Esophagus squamous epithelium (tissue), 5 donors: Measurements from ENCODE around the gene CD209. TPM values are rescaled to one million over a fixed set of nuclear protein-coding genes. Genes with fewer than 3 reads are reported as not detected.
"Not testable (repeated sequence)": the region's sequence is repeated elsewhere in the genome, so short reads cannot be mapped to it uniquely, and the experiment has no call there.

Source experiments
- DNase-seq: peaks from one replicate; lab custom pipeline; 2025; lab: John Stamatoyannopoulos, UW
- H3K27ac ChIP-seq, 4 donors: fragments of 200-600 bp; sonication (generic); one replicate each; pipeline ENCODE4 v1.5.1; 2016 to 2019; ENCODE audit warnings: mild to moderate bottlenecking in 1 of 4
- H3K27me3 ChIP-seq, 4 donors: fragments of 200-600 bp; sonication (generic); 1 replicate in 3 of 4; 2 replicates in 1 of 4; pipeline versions ENCODE4 v1.5.1 to v1.6.0; 2017 to 2021; ENCODE audit warnings: antibody characterized with exemption in 1 of 4
- H3K36me3 ChIP-seq, 3 donors: fragments of 200-600 bp; sonication (generic); one replicate each; pipeline ENCODE4 v1.5.1; 2016 to 2019
- H3K4me1 ChIP-seq, 3 donors: fragments of 200-600 bp; sonication (generic); one replicate each; pipeline ENCODE4 v1.5.1; 2017 to 2019
- H3K4me3 ChIP-seq, 4 donors: fragments of 200-600 bp; sonication (generic); 1 replicate in 3 of 4; 2 replicates in 1 of 4; pipeline ENCODE4 v1.5.1; 2016 to 2019; ENCODE audit warnings: mild to moderate bottlenecking in 2 of 4, moderate library complexity in 1 of 4
- H3K9me3 ChIP-seq, 3 donors: fragments of 200-600 bp; sonication (generic); one replicate each; pipeline ENCODE4 v1.5.1; 2016 to 2019
- POLR2A ChIP-seq, 4 donors: fragments of 450-650 bp; IDR thresholded peaks; one replicate each; pipeline ENCODE4 v1.6.1; 2017; ENCODE audit warnings: antibody characterized with exemption in 4 of 4, mild to moderate bottlenecking in 4 of 4, moderate library complexity in 3 of 4
- WGBS, 2 donors: methylation state at CpG; one replicate each; pipeline ENCODE4 v1.1.5; 2018; 5-methylcytosine and 5-hydroxymethylcytosine counted together
- intact Hi-C: fragments of 100-400 bp; cut with DNase I; formaldehyde crosslinking; loops from one replicate; pipeline ENCODE4 v1.15.0; 2022
- total RNA-seq, 4 donors: library from RNA; depleted of rRNA; stranded (reverse); fragments of >200 nt; gene quantifications; one replicate each; pipeline ENCODE4 v1.1.0, GENCODE V29; 2016
- TF ChIP-seq, protein P1 (sequence below), 6 experiments: fragments of 450-650 bp in 4 of 6; fragments of 200-600 bp in 2 of 6; sonication (generic) in 2 of 6; IDR thresholded peaks; one replicate each; pipeline ENCODE4 v1.5.1; 2016 to 2019; ENCODE audit warnings: antibody characterized with exemption in 6 of 6, mild to moderate bottlenecking in 4 of 6, moderate library complexity in 4 of 6
- donor health status: DM: yes; HTN: yes; CAD: no.

The CD209 gene, protein sequence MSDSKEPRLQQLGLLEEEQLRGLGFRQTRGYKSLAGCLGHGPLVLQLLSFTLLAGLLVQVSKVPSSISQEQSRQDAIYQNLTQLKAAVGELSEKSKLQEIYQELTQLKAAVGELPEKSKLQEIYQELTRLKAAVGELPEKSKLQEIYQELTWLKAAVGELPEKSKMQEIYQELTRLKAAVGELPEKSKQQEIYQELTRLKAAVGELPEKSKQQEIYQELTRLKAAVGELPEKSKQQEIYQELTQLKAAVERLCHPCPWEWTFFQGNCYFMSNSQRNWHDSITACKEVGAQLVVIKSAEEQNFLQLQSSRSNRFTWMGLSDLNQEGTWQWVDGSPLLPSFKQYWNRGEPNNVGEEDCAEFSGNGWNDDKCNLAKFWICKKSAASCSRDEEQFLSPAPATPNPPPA
- 1 to 10 TPM in 2 of 4 donors, under 1 TPM in 1, not detected in 1; 0.40 to 4.9 (median 4.0) TPM for total RNA-seq

DNA sequence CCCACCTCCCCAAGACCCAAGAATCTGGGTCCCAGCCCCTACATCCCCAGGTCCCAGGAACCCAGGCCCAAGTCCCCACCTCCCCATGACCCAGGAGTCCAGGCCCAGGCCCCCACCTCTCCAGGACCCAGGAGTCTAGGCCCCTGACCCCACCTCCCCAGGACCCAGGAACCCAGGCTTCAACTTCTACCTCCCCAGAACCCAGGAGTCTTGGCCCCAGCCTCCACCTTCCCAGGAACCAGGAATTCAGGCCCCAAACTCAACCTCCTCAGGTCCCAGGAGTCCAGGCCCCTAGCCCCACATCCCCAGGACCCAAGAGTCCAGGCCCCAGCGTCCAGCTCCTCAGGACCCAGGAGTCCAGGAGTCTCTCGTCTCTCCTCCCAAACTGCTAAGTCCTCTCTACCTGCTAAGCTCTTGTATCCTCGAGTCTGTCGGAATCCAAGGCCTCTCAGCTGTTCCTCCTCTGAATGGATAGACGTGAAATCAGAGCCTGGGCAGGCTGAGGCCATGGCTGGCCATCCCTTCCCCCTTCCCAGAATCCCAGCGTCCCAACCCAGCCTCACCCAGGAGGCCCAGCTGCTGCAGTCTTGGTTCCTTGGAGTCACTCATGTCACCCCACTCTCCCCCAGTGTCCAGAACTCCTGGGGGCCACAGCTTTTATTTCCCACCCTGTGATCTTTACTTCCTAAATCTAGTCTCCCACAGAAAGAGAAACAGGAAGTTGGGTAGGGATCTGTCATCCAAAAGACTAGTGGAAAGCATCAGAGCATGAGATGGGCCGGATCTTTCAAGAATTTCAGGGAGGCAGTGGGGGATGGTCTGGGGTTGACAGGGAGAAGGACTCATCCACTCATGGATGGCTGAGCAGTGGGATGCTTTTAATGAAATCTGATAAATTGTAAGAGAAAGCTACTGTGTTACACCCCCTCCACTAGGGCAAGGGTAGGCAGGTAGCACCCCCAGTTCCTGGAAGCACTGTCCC is at the start of gene CD209:
Gene CD209 (minus strand): TSS at position 632 of the 982 bp plus-strand sequence. CDS start 23 bp downstream, at position 609.
- peaks cover 0 to 75% (median 0%) of the 10 kb centered on the region in 4 donors for H3K27me3 ChIP-seq
- H3K27ac ChIP-seq, result peak within 1 kb of the TSS in 1 of 4 donors; percentile 17
- no peaks in the 10 kb centered on the region for H3K36me3 ChIP-seq
- intact Hi-C loops, result no loop called here
- no peaks in the 10 kb centered on the region for H3K9me3 ChIP-seq
- H3K4me3 ChIP-seq, result peak within 1 kb of the TSS in 1 of 4 donors; percentile 18
- DNase-seq, result no peak
- H3K4me1 ChIP-seq, result no peaks in the 10 kb centered on the region
- WGBS, 2 donors, result 50 to 56% methylated on average over 6 to 7 of the region's 7 CpGs
- no peak for TF ChIP-seq POLR2A (IDR thresholded peaks at IDR 0.05)
- TF ChIP-seq, protein P1, sequence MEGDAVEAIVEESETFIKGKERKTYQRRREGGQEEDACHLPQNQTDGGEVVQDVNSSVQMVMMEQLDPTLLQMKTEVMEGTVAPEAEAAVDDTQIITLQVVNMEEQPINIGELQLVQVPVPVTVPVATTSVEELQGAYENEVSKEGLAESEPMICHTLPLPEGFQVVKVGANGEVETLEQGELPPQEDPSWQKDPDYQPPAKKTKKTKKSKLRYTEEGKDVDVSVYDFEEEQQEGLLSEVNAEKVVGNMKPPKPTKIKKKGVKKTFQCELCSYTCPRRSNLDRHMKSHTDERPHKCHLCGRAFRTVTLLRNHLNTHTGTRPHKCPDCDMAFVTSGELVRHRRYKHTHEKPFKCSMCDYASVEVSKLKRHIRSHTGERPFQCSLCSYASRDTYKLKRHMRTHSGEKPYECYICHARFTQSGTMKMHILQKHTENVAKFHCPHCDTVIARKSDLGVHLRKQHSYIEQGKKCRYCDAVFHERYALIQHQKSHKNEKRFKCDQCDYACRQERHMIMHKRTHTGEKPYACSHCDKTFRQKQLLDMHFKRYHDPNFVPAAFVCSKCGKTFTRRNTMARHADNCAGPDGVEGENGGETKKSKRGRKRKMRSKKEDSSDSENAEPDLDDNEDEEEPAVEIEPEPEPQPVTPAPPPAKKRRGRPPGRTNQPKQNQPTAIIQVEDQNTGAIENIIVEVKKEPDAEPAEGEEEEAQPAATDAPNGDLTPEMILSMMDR (IDR thresholded peaks at IDR 0.05), result no peak

DNA sequence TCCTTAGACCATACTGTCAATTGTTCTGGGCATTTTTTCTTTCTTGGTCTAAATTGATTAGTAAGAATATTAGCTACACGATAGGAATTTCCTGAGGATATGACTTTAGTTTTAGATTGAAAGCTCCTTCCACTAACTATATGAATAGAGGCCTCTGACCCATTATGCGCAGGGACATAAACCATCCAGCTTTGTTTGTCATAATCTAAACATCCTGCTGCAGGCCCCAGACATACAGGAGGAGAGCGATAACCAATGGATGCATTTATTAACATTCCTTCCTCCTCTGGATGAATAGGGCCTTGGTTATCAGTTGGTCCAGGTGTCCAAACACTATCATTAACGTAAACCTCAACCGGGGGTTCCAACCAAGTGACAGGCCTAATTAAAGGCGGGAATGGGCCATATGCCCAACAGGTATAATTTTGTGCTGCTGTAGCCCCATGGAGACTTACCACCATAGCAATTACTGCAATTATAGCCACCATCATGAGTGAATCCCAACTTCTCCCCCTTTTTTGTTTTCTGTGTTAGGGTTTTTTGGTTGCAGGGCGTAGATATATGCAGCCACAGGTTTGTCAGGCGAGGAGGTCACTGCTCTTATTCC is 48.3 kb upstream of the CD209 start:
- intact Hi-C loops, result loop anchor here (5.0 to 10.0 kb wide), 2 partner anchors 111 to 228 kb away; partner anchors contain the start of gene TRAPPC5
- WGBS, 2 donors, result 68 to 71% methylated on average over 8 of the region's 8 CpGs
- Histone ChIP-seq H3K4me3 (no peak overlapping the region), H3K4me1 (peaks cover 0 to 18% (median 4%) of the 10 kb centered on the region in 3 donors), H3K9me3 (peaks cover 0 to 3% (median under 1%) of the 10 kb centered on the region in 3 donors), H3K36me3 (no peaks in the 10 kb centered on the region), H3K27ac (no peak overlapping the region), H3K27me3 (peaks cover 0 to 86% (median 5%) of the 10 kb centered on the region in 4 donors)
- TF ChIP-seq POLR2A (IDR thresholded peaks at IDR 0.05), result no peak
- TF ChIP-seq, protein P1 (IDR thresholded peaks at IDR 0.05), result no peak
- no peak for DNase-seq

DNA sequence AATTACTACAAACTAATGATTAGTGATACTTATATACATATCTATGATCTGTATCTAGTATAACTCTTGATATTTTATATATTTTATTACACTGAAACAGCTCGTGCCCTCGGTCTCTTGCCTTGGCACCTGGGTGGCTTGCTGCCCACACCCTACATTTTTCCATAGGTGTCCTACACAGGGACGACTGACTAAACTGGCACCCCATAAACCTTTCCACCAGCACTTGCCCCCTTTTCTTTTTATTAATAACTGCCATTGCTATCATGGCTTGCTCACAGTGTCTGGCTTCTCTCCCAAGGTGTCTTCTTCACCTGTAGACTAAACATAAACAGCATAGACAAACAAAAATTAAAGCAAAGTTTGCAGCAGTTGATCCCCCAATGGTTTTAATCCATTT is 46.2 kb upstream of the CD209 start:
- no peak for DNase-seq
- Histone ChIP-seq H3K27me3 (peaks cover 9 to 90% (median 14%) of the 10 kb centered on the region in 4 donors), H3K4me1 (peaks cover 0 to 13% (median 7%) of the 10 kb centered on the region in 3 donors), H3K27ac (no peak overlapping the region), H3K36me3 (no peaks in the 10 kb centered on the region), H3K9me3 (no peaks in the 10 kb centered on the region), H3K4me3 (no peak overlapping the region)
- TF ChIP-seq POLR2A (IDR thresholded peaks at IDR 0.05), result no peak
- TF ChIP-seq, protein P1 (IDR thresholded peaks at IDR 0.05), result no peak
- intact Hi-C loops, result loop anchor here (10.0 kb wide), 1 partner anchor 109 kb away; the partner anchor contains the start of gene TRAPPC5
- WGBS, 2 donors, result 75 to 76% methylated on average over 3 of the region's 3 CpGs

DNA sequence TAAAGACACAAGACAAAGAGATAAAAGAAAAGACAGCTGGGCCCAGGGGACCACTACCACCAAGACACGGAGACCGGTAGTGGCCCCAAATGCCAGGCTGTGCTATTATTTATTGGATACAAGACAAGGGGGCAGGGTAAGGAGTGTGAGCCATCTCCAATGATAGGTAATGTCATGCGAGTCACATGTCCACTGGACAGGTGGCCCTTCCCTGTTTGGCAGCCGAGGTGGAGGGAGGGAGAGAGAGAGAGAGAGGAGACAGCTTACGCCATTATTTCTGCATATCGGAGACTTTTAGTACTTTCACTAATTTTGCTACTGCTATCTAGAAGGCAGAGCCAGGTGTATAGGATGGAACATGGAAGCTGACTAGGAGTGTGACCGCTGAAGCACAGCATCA is 45.4 kb upstream of the CD209 start:
- H3K4me3 ChIP-seq, H3K9me3 ChIP-seq, H3K36me3 ChIP-seq, DNase-seq, H3K27ac ChIP-seq: not testable (repeated sequence)
- 83 to 85% methylated on average over 7 of the region's 7 CpGs for WGBS, 2 donors
- Histone ChIP-seq H3K27me3 (peaks cover 9 to 90% (median 17%) of the 10 kb centered on the region in 4 donors), H3K4me1 (peaks cover 0 to 13% (median 7%) of the 10 kb centered on the region in 3 donors)
- intact Hi-C loops, result loop anchor here (10.0 kb wide), 1 partner anchor 108 kb away; the partner anchor contains the start of gene TRAPPC5

DNA sequence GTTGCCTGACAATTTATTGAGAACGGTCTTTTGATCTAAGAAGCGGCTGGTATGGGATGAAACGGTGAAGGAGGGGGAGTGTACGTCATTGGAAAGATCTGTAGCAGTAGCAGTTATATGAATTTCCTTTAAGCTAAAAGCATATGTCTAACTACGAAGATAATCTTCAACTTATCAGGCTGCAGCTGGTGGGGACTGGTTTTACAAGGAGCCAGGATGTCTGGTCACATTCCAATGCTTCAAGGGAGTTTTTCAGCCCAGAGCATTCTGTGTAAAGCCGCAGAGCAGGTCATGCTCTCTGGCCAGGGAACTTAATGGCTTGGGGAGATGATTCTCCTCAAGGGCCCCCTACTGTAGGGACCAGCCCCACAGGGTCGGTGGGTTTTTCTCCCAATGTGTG is 44.9 kb upstream of the CD209 start:
- Histone ChIP-seq H3K9me3 (no peaks in the 10 kb centered on the region), H3K27ac (no peak overlapping the region), H3K4me1 (peaks cover 0 to 13% (median 7%) of the 10 kb centered on the region in 3 donors), H3K27me3 (peaks cover 9 to 90% (median 17%) of the 10 kb centered on the region in 4 donors), H3K36me3 (no peaks in the 10 kb centered on the region), H3K4me3 (no peak overlapping the region)
- TF ChIP-seq, protein P1 (IDR thresholded peaks at IDR 0.05), result no peak
- no peak for TF ChIP-seq POLR2A (IDR thresholded peaks at IDR 0.05)
- no peak for DNase-seq
- intact Hi-C loops, result loop anchor here (10.0 kb wide), 1 partner anchor 107 kb away; the partner anchor contains the start of gene TRAPPC5
- WGBS, 2 donors, result 42 to 59% methylated on average over 7 of the region's 7 CpGs
